ENCODE data around the gene POU3F1. TPM values are rescaled to one million over a fixed set of nuclear protein-coding genes. Genes with fewer than 3 reads are reported as not detected.

Gene POU3F1
- total RNA-seq, 1 donor: under 0.01 TPM

- TF ChIP-seq, protein P1, sequence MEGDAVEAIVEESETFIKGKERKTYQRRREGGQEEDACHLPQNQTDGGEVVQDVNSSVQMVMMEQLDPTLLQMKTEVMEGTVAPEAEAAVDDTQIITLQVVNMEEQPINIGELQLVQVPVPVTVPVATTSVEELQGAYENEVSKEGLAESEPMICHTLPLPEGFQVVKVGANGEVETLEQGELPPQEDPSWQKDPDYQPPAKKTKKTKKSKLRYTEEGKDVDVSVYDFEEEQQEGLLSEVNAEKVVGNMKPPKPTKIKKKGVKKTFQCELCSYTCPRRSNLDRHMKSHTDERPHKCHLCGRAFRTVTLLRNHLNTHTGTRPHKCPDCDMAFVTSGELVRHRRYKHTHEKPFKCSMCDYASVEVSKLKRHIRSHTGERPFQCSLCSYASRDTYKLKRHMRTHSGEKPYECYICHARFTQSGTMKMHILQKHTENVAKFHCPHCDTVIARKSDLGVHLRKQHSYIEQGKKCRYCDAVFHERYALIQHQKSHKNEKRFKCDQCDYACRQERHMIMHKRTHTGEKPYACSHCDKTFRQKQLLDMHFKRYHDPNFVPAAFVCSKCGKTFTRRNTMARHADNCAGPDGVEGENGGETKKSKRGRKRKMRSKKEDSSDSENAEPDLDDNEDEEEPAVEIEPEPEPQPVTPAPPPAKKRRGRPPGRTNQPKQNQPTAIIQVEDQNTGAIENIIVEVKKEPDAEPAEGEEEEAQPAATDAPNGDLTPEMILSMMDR (IDR thresholded peaks at IDR 0.05; ENCODE audit: insufficient read depth, low read depth, low read length): no peak
- no peak for DNase-seq (ENCODE audit: low read depth)
- no peak overlapping the region for H3K4me3 ChIP-seq (ENCODE audit: low read depth, low read length)
Measured at GRCh38 chr1:38029081-38029681, 17.4 kb downstream of the POU3F1 start.

- no peak overlapping the region for H3K4me3 ChIP-seq (ENCODE audit: low read depth, low read length)
- DNase-seq (ENCODE audit: low read depth): no peak
- TF ChIP-seq, protein P1 (IDR thresholded peaks at IDR 0.05; ENCODE audit: insufficient read depth, low read depth, low read length): no peak
Measured at GRCh38 chr1:38028671-38029070, 17.9 kb downstream of the POU3F1 start.

GRCh38 chr1:38028105-38028591 is 18.4 kb downstream of the POU3F1 start:
- no peak for DNase-seq (ENCODE audit: low read depth)
- TF ChIP-seq, protein P1 (IDR thresholded peaks at IDR 0.05; ENCODE audit: insufficient read depth, low read depth, low read length): no peak
- no peak overlapping the region for H3K4me3 ChIP-seq (ENCODE audit: low read depth, low read length)

GRCh38 chr1:38027201-38028104 is 19.1 kb downstream of the POU3F1 start:
- H3K4me3 ChIP-seq (ENCODE audit: low read depth, low read length): no peak overlapping the region
- no peak for DNase-seq (ENCODE audit: low read depth)
- TF ChIP-seq, protein P1 (IDR thresholded peaks at IDR 0.05; ENCODE audit: insufficient read depth, low read depth, low read length): no peak

GRCh38 chr1:38026592-38027200 is 19.9 kb downstream of the POU3F1 start:
- TF ChIP-seq, protein P1 (IDR thresholded peaks at IDR 0.05; ENCODE audit: insufficient read depth, low read depth, low read length): peak; percentile 73
- H3K4me3 ChIP-seq (ENCODE audit: low read depth, low read length): no peak overlapping the region
- DNase-seq (ENCODE audit: low read depth): peak; percentile 56

- no peak for DNase-seq (ENCODE audit: low read depth)
- TF ChIP-seq, protein P1 (IDR thresholded peaks at IDR 0.05; ENCODE audit: insufficient read depth, low read depth, low read length): no peak
Measured at GRCh38 chr1:38025664-38026063, 20.9 kb downstream of the POU3F1 start.

More at GRCh38 chr1:38025664-38026063, 20.9 kb downstream of the POU3F1 start:
- no peak overlapping the region for H3K4me3 ChIP-seq (ENCODE audit: low read depth, low read length)
